ENCODE data around the gene REXO4. TPM values are rescaled to one million over a fixed set of nuclear protein-coding genes. Genes with fewer than 3 reads are reported as not detected.

REXO4 gene
- total and polyA plus RNA-seq, 10 of the 15 experiments (the other 5 are each of a cell fraction or from before 2014, with no cell fraction given): 2.7 to 43.9 (median 30.5) TPM

- WGBS (ENCODE audit: insufficient coverage, insufficient replicate concordance, low lambda C conversion rate, missing lambda C conversion rate): 67% methylated on average over 12 of the region's 12 CpGs
- CTCF ChIA-PET: interaction anchor here (1.2 kb wide), 1 partner anchor 12 kb away, joined by 3 read pairs; no protein-coding TSS in a partner anchor
- Histone ChIP-seq H3K27me3 (replicated peaks in 1 of 2; ENCODE audit: control insufficient read depth in 2 of 2, insufficient read depth in 2 of 2, low read length in 1 of 2) (no peaks in the 10 kb centered on the region), H3K9ac (ENCODE audit: control insufficient read depth, insufficient read depth, low read length) (no peak overlapping the region), H4K20me1 (ENCODE audit: control insufficient read depth, insufficient read depth) (no peaks in the 10 kb centered on the region), H2AFZ (ENCODE audit: control insufficient read depth, low read depth, low read length) (no peak overlapping the region), H3K4me2 (ENCODE audit: control insufficient read depth, insufficient read depth) (no peak overlapping the region), H3K36me3 (ENCODE audit: control insufficient read depth in 2 of 2, insufficient read depth in 2 of 2, low read length in 1 of 2) (no peaks in the 10 kb centered on the region), H3K4me1 (ENCODE audit: control insufficient read depth, insufficient read depth, low read length) (no peaks in the 10 kb centered on the region), H3K27ac (ENCODE audit: control insufficient read depth, insufficient read depth) (no peak overlapping the region), H3K9me3 (replicated peaks; ENCODE audit: control insufficient read depth, insufficient read depth, low read length) (no peaks in the 10 kb centered on the region), H3K4me3 (no peak overlapping the region), H3K79me2 (ENCODE audit: control insufficient read depth, insufficient read depth, low read length) (no peaks in the 10 kb centered on the region)
- POLR2A ChIA-PET: no interaction called here
- SMC1A ChIA-PET (ENCODE audit: uncharacterized antibody, unreplicated experiment): no interaction called here
- in situ Hi-C loops (cut with MboI) (no loop called here), intact Hi-C loops (cut with micrococcal nuclease; ENCODE audit: unreplicated experiment) (no loop called here)
- FAIRE-seq (no peak), ATAC-seq (no peak), DNase-seq (ENCODE audit: low read depth, low spot score) (no peak)
- RAD21 ChIA-PET (ENCODE audit: unreplicated experiment): no interaction called here
- TF ChIP-seq FOXK2 (IDR thresholded peaks at IDR 0.05) (no peak), BHLHE40 (IDR thresholded peaks at IDR 0.05; ENCODE audit: borderline replicate concordance in 1 of 2, low read depth in 2 of 2, low read length in 1 of 2) (no peak), TCF12 (IDR thresholded peaks at IDR 0.05; ENCODE audit: low read depth, low read length) (no peak), SMC3 (IDR thresholded peaks at IDR 0.05; ENCODE audit: borderline replicate concordance, low read length) (no peak), USF2 (IDR thresholded peaks at IDR 0.05; ENCODE audit: borderline replicate concordance, low read depth, low read length) (no peak), ATF2 (IDR thresholded peaks at IDR 0.05; ENCODE audit: low read length) (no peak), NFYA (IDR thresholded peaks at IDR 0.05; ENCODE audit: borderline replicate concordance, low read depth, low read length) (no peak), WRNIP1 (IDR thresholded peaks at IDR 0.05; ENCODE audit: borderline replicate concordance, low read depth, low read length) (no peak), TCF3 (IDR thresholded peaks at IDR 0.05; ENCODE audit: borderline replicate concordance, insufficient read depth, low read depth, low read length) (no peak), ZBTB33 (IDR thresholded peaks at IDR 0.05) (no peak), CHD1 (IDR thresholded peaks at IDR 0.05; ENCODE audit: low read depth, low read length) (no peak), SMAD1 (IDR thresholded peaks at IDR 0.05; ENCODE audit: low read depth, partially characterized antibody) (no peak), CBX5 (IDR thresholded peaks at IDR 0.05; ENCODE audit: low read depth) (no peak), CEBPB (IDR thresholded peaks at IDR 0.05; ENCODE audit: borderline replicate concordance in 1 of 2, low read depth in 2 of 2, low read length in 2 of 2) (no peak), BRCA1 (IDR thresholded peaks at IDR 0.05; ENCODE audit: low read depth, low read length) (no peak), MTA3 (IDR thresholded peaks at IDR 0.05; ENCODE audit: borderline replicate concordance, low read length) (no peak), NRF1 (conservative IDR thresholded peaks at IDR 0.05; ENCODE audit: low read depth, low read length) (no peak)
- BruUV-seq (replicated peaks): no TSS peak
Observed at GRCh38 chr9:133389025-133389557, 28.7 kb downstream of the REXO4 start.

All from GM12878 (cell line).